ENCODE data around the gene TLE3.
A peak's percentile ranks its signal among the peaks of the same experiment; 100 is the strongest.
"Not testable (repeated sequence)": the region's sequence is repeated elsewhere in the genome, so short reads cannot be mapped to it uniquely, and the experiment has no call there.

GRCh38 chr15:70112572-70113303, 15.0 kb upstream of the TLE3 start:
- not testable (repeated sequence) for TF ChIP-seq RAD21 (IDR thresholded peaks at IDR 0.05; ENCODE audit: low read length); CTCF (conservative IDR thresholded peaks at IDR 0.05; ENCODE audit: low read depth, low read length); POLR2A (IDR thresholded peaks at IDR 0.05; ENCODE audit: low read depth, low read length); MAZ (IDR thresholded peaks at IDR 0.05; ENCODE audit: borderline replicate concordance, low read depth, low read length); CHD1 (IDR thresholded peaks at IDR 0.05; ENCODE audit: low read depth, low read length); NFE2L2 (IDR thresholded peaks at IDR 0.05; ENCODE audit: low read depth, low read length); FOS (IDR thresholded peaks at IDR 0.05; ENCODE audit: low read depth, low read length); USF2 (IDR thresholded peaks at IDR 0.05; ENCODE audit: low read depth, low read length); RFX5 (IDR thresholded peaks at IDR 0.05; ENCODE audit: low read depth, low read length)
- TF ChIP-seq CEBPB (IDR thresholded peaks at IDR 0.05; ENCODE audit: low read depth, low read length), result peak; percentile 61
